GM20000 (cell line): ENCODE data around the gene EMC8.

Source experiments
- DNase-seq: peaks from one replicate; pipeline ENCODE4 v3.0.0; 2012; ENCODE audit warnings: low spot score
- TF ChIP-seq, protein P1 (sequence below): IDR thresholded peaks from 2 replicates; pipeline ENCODE4 v1.5.1; 2012; ENCODE audit warnings: mild to moderate bottlenecking, control low read depth; ENCODE audit errors: extremely low read depth, missing control alignments

Gene EMC8

DNA sequence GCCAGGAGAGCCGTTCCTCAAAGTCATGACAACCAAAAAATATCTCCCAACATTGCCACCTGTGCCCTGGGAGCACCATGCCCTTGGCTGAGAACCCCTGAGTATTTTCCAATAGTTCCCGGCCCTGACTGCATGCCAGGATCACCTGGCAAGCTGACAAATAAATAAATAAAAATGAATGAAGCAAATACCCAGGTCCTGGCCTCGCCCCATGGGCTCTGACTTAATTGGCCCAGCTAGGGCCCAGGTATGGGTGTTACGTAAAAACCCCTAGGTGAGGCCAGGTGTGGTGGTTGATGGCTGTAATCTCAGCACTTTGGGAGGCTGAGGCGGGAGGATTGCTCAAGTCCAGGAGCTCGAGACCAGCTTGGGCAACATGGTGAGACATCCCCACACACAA lies 45.8 kb downstream of the EMC8 start:
- no peak for DNase-seq
- TF ChIP-seq, protein P1, sequence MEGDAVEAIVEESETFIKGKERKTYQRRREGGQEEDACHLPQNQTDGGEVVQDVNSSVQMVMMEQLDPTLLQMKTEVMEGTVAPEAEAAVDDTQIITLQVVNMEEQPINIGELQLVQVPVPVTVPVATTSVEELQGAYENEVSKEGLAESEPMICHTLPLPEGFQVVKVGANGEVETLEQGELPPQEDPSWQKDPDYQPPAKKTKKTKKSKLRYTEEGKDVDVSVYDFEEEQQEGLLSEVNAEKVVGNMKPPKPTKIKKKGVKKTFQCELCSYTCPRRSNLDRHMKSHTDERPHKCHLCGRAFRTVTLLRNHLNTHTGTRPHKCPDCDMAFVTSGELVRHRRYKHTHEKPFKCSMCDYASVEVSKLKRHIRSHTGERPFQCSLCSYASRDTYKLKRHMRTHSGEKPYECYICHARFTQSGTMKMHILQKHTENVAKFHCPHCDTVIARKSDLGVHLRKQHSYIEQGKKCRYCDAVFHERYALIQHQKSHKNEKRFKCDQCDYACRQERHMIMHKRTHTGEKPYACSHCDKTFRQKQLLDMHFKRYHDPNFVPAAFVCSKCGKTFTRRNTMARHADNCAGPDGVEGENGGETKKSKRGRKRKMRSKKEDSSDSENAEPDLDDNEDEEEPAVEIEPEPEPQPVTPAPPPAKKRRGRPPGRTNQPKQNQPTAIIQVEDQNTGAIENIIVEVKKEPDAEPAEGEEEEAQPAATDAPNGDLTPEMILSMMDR = no peak

DNA sequence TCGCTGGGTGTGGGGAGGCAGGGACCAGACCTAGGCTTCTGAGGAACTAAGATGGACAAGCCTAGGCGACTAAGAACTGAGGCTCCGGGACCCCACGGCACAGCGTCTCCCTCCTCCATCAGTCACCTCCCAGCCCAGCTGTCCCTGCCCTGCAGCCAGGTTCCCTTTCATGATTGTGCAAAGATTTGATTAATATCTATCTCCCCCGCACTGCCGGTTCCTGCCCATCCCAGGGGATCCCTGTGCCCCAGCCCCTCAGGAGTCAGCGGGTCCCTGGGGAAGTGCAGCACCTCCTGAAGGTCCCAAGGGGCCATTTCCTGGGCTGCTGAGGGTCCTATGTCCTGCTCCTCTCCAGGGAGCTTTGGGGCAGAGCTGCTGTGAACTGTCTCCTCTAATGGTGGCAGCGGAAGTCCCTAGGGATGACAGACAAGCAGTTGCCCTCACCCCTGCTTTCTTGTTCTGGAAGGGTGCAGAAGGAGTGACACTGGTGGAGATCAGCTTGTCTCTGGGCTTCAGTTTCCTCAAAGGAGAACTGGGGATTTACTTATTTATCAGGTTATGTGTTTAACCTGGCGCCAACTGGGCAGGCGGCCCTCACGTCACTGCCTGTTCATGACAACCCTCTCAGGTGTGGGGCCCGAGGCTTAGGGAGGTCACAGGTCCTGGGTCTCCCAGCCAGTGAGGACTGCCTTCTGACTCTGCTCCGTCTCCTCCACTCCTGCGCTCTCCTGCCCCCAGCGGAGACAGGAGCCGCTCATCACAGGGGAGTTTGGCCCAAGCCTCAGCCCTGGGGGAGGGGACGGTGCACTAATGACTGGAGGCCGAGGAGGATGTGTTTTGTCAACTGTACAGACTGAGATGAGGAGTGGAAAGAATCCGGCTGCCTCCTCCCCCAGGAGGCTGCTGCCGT lies 46.6 kb downstream of the EMC8 start:
- no peak for DNase-seq
- TF ChIP-seq, protein P1 = no peak

DNA sequence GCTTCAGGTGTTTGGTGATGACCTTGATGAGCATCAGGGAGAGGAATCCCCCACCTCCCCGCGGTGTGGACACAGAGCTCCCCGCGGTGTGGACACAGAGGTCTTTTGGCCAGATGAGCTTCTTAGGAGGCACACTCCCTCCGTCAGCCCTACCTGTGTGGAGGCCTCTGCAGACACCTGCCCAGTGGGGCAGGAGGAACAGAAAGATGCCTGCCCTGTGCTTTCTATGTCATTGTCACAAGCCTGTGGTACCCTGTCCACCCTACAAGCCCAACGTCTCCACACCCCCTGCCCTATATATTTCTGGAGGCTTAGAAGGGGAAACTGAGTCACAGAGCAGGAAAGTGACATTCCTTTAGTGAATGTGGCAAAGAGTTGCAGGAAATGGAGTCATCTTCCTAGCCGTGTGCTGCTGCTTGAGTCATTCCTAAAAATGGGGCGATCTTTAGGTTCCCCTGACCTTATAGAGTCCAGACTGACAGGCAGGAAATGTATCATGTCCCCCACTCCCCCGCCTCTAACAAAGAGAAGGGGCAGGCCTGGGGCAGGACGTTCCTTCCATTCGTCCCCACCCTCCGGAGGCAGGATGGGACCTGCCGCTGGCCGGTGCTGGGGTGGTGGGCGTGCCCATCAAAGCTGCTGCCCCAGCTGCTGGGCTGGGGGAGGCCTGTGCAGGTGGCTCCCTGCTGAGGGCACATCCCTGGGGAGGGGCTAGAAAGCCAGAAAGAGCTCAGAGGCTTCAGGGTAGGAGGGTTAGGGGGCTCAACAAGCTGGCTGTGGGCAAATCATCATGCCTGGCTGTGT lies 47.4 kb downstream of the EMC8 start:
- DNase-seq = peak; percentile 50
- TF ChIP-seq, protein P1 = no peak

DNA sequence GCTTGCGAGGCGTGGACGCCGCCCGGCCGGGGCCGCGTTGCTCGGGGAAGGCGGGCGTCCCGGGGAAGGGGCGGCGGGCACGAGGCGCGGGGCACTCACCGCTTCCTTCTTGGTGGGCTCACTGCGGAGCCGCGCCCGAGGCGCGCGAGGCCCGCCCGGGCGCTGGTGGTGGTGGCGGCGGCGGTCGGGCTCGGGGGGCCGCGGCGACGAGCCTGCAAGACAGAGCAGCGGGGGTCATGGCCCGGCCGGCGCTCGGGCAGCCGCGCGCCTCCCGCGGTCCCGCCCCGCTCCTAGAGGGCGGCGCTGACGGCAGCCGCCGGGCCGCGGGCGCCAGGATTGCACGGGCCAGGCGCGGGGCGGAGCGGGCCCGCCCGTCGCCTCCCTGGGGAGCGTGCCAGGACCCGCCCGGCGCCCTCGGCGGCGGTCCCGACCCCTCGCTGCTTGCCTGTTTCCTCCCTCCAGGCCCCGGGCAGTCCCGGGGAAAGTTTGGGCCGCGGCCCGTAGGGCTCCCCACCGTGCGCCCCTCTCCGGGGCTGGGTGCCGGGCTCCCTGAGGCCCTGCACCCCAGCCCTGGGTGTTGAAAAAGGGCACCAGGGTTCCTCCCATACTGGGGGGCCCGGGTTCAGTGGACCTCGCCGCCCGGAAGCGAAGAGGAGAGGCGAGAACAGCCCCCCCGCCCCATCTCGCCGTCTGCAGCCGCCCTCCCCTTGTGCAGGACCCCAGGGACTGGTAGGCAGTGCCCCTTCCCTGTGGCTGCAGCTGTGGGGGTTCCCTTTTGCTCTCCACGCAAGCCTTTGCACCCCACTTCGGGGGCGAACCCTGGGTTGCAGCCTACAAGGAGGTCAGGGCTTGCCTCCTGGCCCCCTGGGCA lies 48.3 kb downstream of the EMC8 start, which contains the start of gene C16orf74:
Gene C16orf74, minus strand, starts transcription at position 270 of the 871 bp plus-strand sequence. CDS start 15,879 bp downstream, outside the sequence.
- TF ChIP-seq, protein P1 = no peak
- peak; percentile 89 for DNase-seq

DNA sequence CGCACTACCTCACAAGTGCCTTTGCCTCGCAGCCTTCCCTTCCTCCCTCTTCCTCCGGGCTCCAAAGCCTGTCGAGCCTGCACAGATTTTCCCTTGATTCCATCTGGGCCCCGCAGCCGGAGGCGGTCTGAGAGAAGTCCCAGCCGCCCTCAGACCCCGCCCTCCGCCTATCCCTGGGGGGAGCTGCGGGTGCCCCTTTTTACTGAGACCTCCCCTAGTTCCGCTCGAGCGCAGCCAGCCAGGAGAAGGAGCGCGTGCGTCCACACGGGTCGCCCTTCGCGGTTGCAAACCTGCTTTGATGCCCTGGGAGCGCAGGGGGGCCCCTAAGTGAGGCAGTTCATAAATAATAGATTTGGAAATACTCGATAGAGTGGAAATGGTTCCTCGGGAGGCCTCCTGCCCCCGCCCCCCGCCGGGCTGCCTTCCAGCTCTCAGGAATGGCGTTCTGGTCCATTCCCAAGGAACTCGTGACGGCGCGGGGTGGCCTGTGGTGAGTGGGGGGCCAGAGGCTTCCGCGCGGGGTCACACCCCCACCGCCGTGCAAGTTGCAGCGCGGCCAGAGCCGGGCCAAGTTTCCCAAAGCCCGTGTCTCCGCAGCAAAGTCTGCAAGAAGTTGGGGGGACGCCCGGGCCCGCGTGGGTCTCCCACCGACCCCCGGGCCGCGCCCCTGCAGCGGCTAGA lies 49.1 kb downstream of the EMC8 start:
- peak; percentile 65 for DNase-seq

DNA sequence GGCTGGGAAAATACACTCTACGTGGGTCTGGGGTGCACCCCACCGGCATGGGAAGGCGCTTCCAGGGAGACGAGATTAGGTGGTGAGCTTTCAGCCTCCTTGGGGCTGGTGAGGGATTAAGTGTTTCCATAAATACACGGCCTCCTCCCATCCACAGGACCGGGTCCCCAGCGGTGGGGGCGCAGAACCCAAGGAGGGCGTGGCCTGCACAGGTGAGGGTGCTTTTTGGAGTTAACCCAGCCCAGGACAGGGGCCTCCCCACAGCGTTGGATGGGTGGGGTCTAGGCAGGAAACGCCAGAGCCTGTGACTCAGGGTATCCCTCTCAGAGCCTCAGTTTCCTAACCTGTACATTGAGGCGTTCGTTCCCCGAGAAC lies 49.6 kb downstream of the EMC8 start:
- TF ChIP-seq, protein P1 = no peak
- DNase-seq = no peak

More for the DNA sequence above, 49.1 kb downstream of the EMC8 start:
- TF ChIP-seq, protein P1 = no peak
